ENCODE data around the gene PRKCA.

PRKCA gene

GRCh38 chr17:66537502-66537901 is 235.1 kb downstream of the PRKCA start:
- TF ChIP-seq, protein P1, sequence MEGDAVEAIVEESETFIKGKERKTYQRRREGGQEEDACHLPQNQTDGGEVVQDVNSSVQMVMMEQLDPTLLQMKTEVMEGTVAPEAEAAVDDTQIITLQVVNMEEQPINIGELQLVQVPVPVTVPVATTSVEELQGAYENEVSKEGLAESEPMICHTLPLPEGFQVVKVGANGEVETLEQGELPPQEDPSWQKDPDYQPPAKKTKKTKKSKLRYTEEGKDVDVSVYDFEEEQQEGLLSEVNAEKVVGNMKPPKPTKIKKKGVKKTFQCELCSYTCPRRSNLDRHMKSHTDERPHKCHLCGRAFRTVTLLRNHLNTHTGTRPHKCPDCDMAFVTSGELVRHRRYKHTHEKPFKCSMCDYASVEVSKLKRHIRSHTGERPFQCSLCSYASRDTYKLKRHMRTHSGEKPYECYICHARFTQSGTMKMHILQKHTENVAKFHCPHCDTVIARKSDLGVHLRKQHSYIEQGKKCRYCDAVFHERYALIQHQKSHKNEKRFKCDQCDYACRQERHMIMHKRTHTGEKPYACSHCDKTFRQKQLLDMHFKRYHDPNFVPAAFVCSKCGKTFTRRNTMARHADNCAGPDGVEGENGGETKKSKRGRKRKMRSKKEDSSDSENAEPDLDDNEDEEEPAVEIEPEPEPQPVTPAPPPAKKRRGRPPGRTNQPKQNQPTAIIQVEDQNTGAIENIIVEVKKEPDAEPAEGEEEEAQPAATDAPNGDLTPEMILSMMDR (conservative IDR thresholded peaks at IDR 0.05; ENCODE audit: low read depth, low read length) = no peak
- Histone ChIP-seq H3K4me3 (IDR thresholded peaks at IDR 0.05; ENCODE audit: insufficient read depth, low read depth, low read length) (no peak overlapping the region), H4K20me1 (ENCODE audit: insufficient read depth) (no peaks in the 10 kb centered on the region), H2AFZ (ENCODE audit: low read depth) (no peak overlapping the region), H3K79me2 (ENCODE audit: insufficient read depth, low read depth) (no peaks in the 10 kb centered on the region), H3K4me1 (ENCODE audit: low read depth, poor library complexity, severe bottlenecking) (peaks cover 20% of the 10 kb centered on the region), H3K9ac (no peak overlapping the region), H3K36me3 (ENCODE audit: insufficient read depth) (no peaks in the 10 kb centered on the region), H3K4me2 (no peak overlapping the region), H3K27ac (no peak overlapping the region), H3K27me3 (ENCODE audit: insufficient read depth, low read depth) (no peaks in the 10 kb centered on the region)

- Histone ChIP-seq H3K79me2 (ENCODE audit: insufficient read depth, low read depth) (no peaks in the 10 kb centered on the region), H3K9ac (no peak overlapping the region), H3K27ac (no peak overlapping the region), H4K20me1 (ENCODE audit: insufficient read depth) (no peaks in the 10 kb centered on the region), H3K4me3 (IDR thresholded peaks at IDR 0.05; ENCODE audit: insufficient read depth, low read depth, low read length) (no peak overlapping the region), H3K4me2 (no peak overlapping the region), H3K36me3 (ENCODE audit: insufficient read depth) (no peaks in the 10 kb centered on the region), H3K27me3 (ENCODE audit: insufficient read depth, low read depth) (no peaks in the 10 kb centered on the region), H3K4me1 (ENCODE audit: low read depth, poor library complexity, severe bottlenecking) (peaks cover 30% of the 10 kb centered on the region), H2AFZ (ENCODE audit: low read depth) (no peak overlapping the region)
- TF ChIP-seq, protein P1 (conservative IDR thresholded peaks at IDR 0.05; ENCODE audit: low read depth, low read length) = no peak
Observed at GRCh38 chr17:66538776-66539175, 236.4 kb downstream of the PRKCA start.

DNA sequence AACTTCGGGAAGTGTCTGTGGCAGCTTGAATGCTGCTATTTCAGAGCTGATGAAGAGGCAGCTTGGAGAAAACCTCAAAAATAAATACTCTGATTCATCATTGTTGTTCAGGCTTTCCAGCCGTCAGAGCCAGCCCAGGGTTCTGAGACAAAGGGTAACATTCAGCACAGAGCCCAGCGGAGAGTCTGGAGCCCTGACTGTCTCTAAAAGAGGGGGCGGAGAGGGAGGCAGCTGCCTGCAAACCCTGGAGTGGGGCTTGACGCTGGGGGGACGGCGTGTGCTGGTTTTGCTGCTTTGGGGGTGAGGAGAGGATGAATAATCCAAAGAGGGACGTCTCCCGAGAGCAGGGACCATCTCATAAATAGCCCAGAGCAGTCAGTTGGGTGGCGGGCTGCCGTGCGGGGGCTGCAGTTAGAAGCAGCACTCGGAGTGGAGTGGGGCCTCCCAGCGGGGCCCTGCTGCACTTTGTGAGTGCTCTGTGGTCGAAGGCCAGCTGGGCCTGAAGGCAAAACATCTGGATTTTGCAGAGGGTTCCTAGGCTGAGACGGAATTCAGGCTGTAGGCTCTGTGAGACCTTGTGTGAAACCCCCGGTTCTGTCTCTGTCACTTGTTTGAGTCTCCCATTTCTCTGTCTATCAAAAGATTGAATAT is 237.8 kb downstream of the PRKCA start:
- H3K9ac ChIP-seq = no peak overlapping the region
- TF ChIP-seq, protein P1 (conservative IDR thresholded peaks at IDR 0.05; ENCODE audit: low read depth, low read length) = no peak
- no peaks in the 10 kb centered on the region for H3K79me2 ChIP-seq (ENCODE audit: insufficient read depth, low read depth)
- H4K20me1 ChIP-seq (ENCODE audit: insufficient read depth) = no peaks in the 10 kb centered on the region
- H3K36me3 ChIP-seq (ENCODE audit: insufficient read depth) = no peaks in the 10 kb centered on the region
- H3K27me3 ChIP-seq (ENCODE audit: insufficient read depth, low read depth) = no peaks in the 10 kb centered on the region
- H3K4me3 ChIP-seq (IDR thresholded peaks at IDR 0.05; ENCODE audit: insufficient read depth, low read depth, low read length) = no peak overlapping the region
- no peak overlapping the region for H3K27ac ChIP-seq
- H2AFZ ChIP-seq (ENCODE audit: low read depth) = no peak overlapping the region
- H3K4me1 ChIP-seq (ENCODE audit: low read depth, poor library complexity, severe bottlenecking) = peaks cover 30% of the 10 kb centered on the region
- H3K4me2 ChIP-seq = no peak overlapping the region

- Histone ChIP-seq H3K27ac (peak overlapping the region; percentile 40; the same call in 1 of the 2 replicates), H3K79me2 (ENCODE audit: insufficient read depth, low read depth) (no peaks in the 10 kb centered on the region), H3K4me1 (ENCODE audit: low read depth, poor library complexity, severe bottlenecking) (peaks cover 30% of the 10 kb centered on the region), H3K36me3 (ENCODE audit: insufficient read depth) (no peaks in the 10 kb centered on the region), H2AFZ (ENCODE audit: low read depth) (no peak overlapping the region), H3K27me3 (ENCODE audit: insufficient read depth, low read depth) (no peaks in the 10 kb centered on the region), H3K9ac (peak overlapping the region; percentile 28; the same call in 1 of the 2 replicates), H3K4me3 (IDR thresholded peaks at IDR 0.05; ENCODE audit: insufficient read depth, low read depth, low read length) (no peak overlapping the region), H4K20me1 (ENCODE audit: insufficient read depth) (no peaks in the 10 kb centered on the region), H3K4me2 (peak overlapping the region; percentile 58)
- TF ChIP-seq, protein P1 (conservative IDR thresholded peaks at IDR 0.05; ENCODE audit: low read depth, low read length) = no peak
Observed at GRCh38 chr17:66541461-66542128, 239.2 kb downstream of the PRKCA start.
